GM12874 (cell line): ENCODE data around the gene TMEM120A.

ENCODE experiments used
- CTCF ChIP-seq: IDR thresholded peaks from 2 replicates; pipeline ENCODE4 v1.5.1; 2011; ENCODE audit warnings: low read depth, mild to moderate bottlenecking, control low read depth, low read length, moderate library complexity; ENCODE audit not compliant: insufficient read depth

The TMEM120A gene

DNA sequence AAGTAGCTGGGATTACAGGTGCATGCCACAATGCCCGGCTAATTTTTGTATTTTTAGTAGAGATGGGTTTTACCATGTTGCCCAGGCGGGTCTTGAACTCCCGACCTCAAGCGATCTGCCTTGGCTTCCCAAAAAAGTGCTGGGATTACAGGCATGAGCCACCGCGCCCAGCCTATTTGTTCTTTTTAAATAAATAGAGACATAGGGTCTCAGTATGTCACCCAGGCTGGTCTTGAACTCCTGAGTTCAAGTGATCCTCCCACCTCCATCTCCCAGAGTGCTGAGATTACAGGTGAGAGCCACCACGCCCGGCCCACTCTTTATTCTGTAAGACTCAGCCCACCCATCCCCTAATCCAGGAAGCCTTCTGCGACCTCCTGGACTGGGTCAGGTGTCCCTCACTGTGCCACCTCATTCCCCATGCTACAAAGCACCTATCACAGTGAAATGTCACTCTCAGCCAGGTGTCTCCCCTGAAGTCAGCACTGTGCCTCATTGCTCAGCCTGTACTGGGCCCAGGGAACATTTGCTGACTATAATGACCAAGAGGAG is 2.8 kb downstream of the TMEM120A start:
- TF ChIP-seq CTCF: no peak

DNA sequence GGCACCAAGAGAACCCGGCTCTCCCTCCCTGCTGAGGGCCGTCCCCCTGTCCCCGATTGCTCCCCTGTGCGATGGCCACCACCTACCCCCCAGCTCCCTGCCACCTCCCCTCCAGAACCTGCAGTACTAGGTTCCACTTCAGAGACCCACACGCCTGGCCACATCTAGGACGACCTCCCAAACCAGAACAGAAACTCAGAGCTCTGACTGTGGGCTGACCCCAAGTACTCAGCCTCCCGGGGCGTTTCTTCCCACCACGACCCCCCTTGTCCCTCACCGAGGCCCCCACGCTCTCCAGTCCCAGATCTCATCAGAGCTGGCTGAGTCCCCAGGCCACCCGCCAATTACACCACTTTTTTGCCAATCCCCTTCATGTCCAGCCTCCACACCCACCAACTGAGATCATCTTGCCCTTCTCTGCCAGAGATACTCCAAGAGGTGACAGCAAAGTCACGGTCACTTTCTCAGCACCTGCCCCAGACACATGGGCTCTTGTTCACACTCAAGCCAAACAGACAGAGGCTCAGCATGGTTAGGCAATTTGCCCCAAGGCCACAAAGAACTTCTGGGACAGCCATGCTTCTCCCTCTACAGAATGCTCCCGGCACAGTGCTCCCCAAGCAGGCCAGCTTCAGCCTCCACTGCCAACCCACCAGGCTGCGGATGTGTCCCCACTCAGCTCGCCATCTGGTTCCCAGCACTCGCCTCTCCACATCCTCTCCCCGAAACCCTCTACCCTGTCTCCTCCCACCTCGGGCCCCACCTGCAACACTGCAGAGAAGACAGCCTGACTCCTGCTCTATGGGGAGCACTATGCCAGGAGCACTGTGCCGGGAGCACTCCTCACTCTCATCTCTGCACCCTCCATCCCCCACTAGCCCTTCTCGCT is 4.7 kb downstream of the TMEM120A start:
- TF ChIP-seq CTCF: no peak

DNA sequence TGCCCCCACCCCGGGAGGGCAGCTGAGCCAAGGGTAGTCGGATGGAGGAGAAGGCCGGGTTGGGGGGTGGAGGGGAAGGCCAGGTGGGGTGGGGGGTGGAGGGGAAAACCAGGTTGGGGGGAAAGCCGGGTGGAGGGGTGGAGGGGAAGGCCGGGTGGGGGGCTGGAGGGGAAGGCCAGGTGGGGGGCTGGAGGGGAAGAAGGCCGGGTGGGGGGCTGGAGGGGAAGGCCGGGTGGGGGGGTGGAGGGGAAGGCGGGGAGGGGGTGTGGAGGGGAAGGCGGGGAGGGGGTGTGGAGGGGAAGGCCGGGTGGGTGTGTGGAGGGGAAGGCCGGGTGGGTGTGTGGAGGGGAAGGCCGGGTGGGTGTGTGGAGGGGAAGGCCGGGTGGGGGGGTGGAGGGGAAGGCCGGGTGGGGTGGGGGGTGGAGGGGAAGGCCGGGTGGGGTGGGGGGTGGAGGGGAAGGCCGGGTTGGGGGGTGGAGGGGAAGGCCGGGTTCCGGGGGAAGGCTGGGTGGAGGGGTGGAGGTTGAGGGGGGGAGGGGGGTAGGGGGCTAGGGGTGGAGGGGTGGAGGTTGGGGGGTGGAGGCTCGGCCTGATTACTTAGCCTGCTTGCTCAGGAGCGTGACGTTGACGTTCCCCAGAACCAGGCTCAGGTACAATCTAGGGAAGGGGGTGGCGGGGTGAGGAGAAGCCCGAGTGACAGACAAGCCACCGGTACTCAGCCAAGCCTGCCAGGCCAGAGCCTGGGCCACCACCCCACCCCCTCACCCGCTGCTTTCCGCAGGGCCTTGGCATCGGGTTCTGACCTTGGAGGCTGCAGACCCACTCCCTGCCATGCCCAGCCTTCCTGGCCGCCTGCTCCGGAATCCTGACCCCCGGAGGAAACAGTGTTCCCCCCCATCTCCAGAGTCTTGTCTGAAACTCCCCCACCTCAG is 5.6 kb downstream of the TMEM120A start:
- TF ChIP-seq CTCF: no peak

- TF ChIP-seq CTCF: no peak
Measured at GRCh38 chr7:75987805-75988567, 6.4 kb downstream of the TMEM120A start.

- no peak for TF ChIP-seq CTCF
Measured at GRCh38 chr7:75987026-75987804, 7.2 kb downstream of the TMEM120A start.

DNA sequence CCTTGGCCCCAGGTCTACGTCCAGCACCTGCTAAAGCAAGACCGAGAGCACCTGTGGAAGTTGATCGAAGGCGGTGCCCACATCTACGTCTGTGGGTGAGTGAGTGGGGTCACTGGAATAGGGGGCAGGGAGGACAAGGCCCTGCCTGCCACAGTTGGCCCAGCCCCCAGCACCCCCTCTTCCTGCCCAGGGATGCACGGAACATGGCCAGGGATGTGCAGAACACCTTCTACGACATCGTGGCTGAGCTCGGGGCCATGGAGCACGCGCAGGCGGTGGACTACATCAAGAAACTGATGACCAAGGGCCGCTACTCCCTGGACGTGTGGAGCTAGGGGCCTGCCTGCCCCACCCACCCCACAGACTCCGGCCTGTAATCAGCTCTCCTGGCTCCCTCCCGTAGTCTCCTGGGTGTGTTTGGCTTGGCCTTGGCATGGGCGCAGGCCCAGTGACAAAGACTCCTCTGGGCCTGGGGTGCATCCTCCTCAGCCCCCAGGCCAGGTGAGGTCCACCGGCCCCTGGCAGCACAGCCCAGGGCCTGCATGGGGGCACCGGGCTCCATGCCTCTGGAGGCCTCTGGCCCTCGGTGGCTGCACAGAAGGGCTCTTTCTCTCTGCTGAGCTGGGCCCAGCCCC is 8.1 kb downstream of the TMEM120A start:
- no peak for TF ChIP-seq CTCF
